Measurements from ENCODE around the gene MAGT1. TPM values are rescaled to one million over a fixed set of nuclear protein-coding genes. Genes with fewer than 3 reads are reported as not detected.

Gene MAGT1
- total RNA-seq, 2 experiments from 2014 or later: 25.3 to 38.7 TPM

- BruUV-seq (replicated peaks): no TSS peak
- no peaks in the 10 kb centered on the region for H3K36me3 ChIP-seq (ENCODE audit: insufficient read depth, low read length)
- no peak overlapping the region for H3K27ac ChIP-seq (ENCODE audit: low read depth, low read length, poor library complexity, severe bottlenecking)
- H2AFZ ChIP-seq (ENCODE audit: low read length): no peak overlapping the region
- H3K4me1 ChIP-seq (ENCODE audit: insufficient read depth, low read length, poor library complexity, severe bottlenecking): peaks cover 10% of the 10 kb centered on the region
- intact Hi-C loops (cut with micrococcal nuclease; ENCODE audit: unreplicated experiment): no loop called here
- CTCF ChIA-PET (ENCODE audit: unreplicated experiment): no interaction called here
- no peaks in the 10 kb centered on the region for H4K20me1 ChIP-seq (ENCODE audit: insufficient read depth, low read length)
- H3K4me2 ChIP-seq (ENCODE audit: low read length): peak overlapping the region; percentile 44
- TF ChIP-seq CTCF (conservative IDR thresholded peaks at IDR 0.05; ENCODE audit: low read length) (no peak), EZH2phosphoT487 (IDR thresholded peaks at IDR 0.05; ENCODE audit: borderline replicate concordance, low read depth, low read length) (no peak)
- H3K9me2 ChIP-seq (ENCODE audit: insufficient read depth, low read length): no peaks in the 10 kb centered on the region
- no peak overlapping the region for H3K4me3 ChIP-seq (ENCODE audit: low read depth, low read length, poor library complexity, severe bottlenecking)
- H3K79me2 ChIP-seq (ENCODE audit: insufficient read depth, low read depth, low read length): peaks cover 15% of the 10 kb centered on the region; the same call in 1 of the 2 replicates
- no peak for DNase-seq (ENCODE audit: low spot score)
- POLR2A ChIA-PET: interaction anchor here (1.0 to 2.1 kb wide), 2 partner anchors 18 to 112 kb away, joined by 7 to 8 read pairs; partner anchors contain the start of gene COX7B
- H3K9me3 ChIP-seq (ENCODE audit: low read length): no peaks in the 10 kb centered on the region
These were observed 22.2 kb upstream of the MAGT1 start for GRCh38 chrX:77917294-77917933.

- H3K27ac ChIP-seq (ENCODE audit: low read depth, low read length, poor library complexity, severe bottlenecking): peak within 1 kb of the TSS; percentile 60
- peak within 1 kb of the TSS; percentile 94; the same call in 1 of the 2 replicates for H2AFZ ChIP-seq (ENCODE audit: low read length)
- H3K4me2 ChIP-seq (ENCODE audit: low read length): peak within 1 kb of the TSS; percentile 82
- H4K20me1 ChIP-seq (ENCODE audit: insufficient read depth, low read length): no peaks in the 10 kb centered on the region
- TF ChIP-seq EZH2phosphoT487 (IDR thresholded peaks at IDR 0.05; ENCODE audit: borderline replicate concordance, low read depth, low read length): no peak
- TF ChIP-seq CTCF (conservative IDR thresholded peaks at IDR 0.05; ENCODE audit: low read length): peak; percentile 64
- peak within 1 kb of the TSS; percentile 75 for H3K4me3 ChIP-seq (ENCODE audit: low read depth, low read length, poor library complexity, severe bottlenecking)
- no peaks in the 10 kb centered on the region for H3K9me2 ChIP-seq (ENCODE audit: insufficient read depth, low read length)
- ChIA-PET CTCF (ENCODE audit: unreplicated experiment) (interaction anchor here (0.6 to 1.6 kb wide), 2 partner anchors 114 to 856 kb away, joined by 3 to 5 read pairs; no protein-coding TSS in a partner anchor), POLR2A (interaction anchor here (0.9 to 5.1 kb wide), 5 partner anchors 9 to 207 kb away, joined by 3 to 35 read pairs (median 5); partner anchors contain the start of gene COX7B)
- H3K36me3 ChIP-seq (ENCODE audit: insufficient read depth, low read length): peaks cover 15% of the 10 kb centered on the region
- peak; percentile 92 for DNase-seq (ENCODE audit: low spot score)
- intact Hi-C loops (cut with micrococcal nuclease; ENCODE audit: unreplicated experiment): loop anchor here (1.0 to 5.0 kb wide), 2 partner anchors 114 to 192 kb away; partner anchors contain the start of gene PGK1
- H3K79me2 ChIP-seq (ENCODE audit: insufficient read depth, low read depth, low read length): peaks cover 32% of the 10 kb centered on the region; the same call in 1 of the 2 replicates
- H3K9me3 ChIP-seq (ENCODE audit: low read length): no peaks in the 10 kb centered on the region
- peaks cover 22% of the 10 kb centered on the region for H3K4me1 ChIP-seq (ENCODE audit: insufficient read depth, low read length, poor library complexity, severe bottlenecking)
- BruUV-seq (replicated peaks): no TSS peak
These were observed 15.0 kb upstream of the MAGT1 start, which contains the start of gene ATP7A for GRCh38 chrX:77910108-77910840. Gene ATP7A, plus strand, starts transcription at chrX:77910693. Its CDS starts 60,949 bp downstream, at chrX:77971642.
